H9 (cell line): Measurements from ENCODE around the gene LMCD1. TPM values are rescaled to one million over a fixed set of nuclear protein-coding genes. Genes with fewer than 3 reads are reported as not detected.

Experiments used
- DNase-seq: peaks from one replicate; pipeline ENCODE4 v3.0.0-alpha.2; 2017
- H2AFZ ChIP-seq: one replicate; pipeline ENCODE4 v1.6.1; 2013; ENCODE audit warnings: mild to moderate bottlenecking, low read length, control low read depth, moderate library complexity
- H2AK5ac ChIP-seq: 2 replicates; pipeline ENCODE4 v1.6.1; 2013; ENCODE audit warnings: low read length, control low read depth, mixed read lengths; ENCODE audit not compliant: insufficient read length
- H2BK120ac ChIP-seq: one replicate; pipeline ENCODE4 v1.6.1; 2013; ENCODE audit warnings: low read depth, mild to moderate bottlenecking, low read length, control low read depth, inconsistent platforms; ENCODE audit not compliant: poor library complexity, severe bottlenecking
- H2BK12ac ChIP-seq: 2 replicates; pipeline ENCODE4 v1.6.1; 2013; ENCODE audit warnings: low read length, control low read depth, mixed read lengths, low read depth; ENCODE audit not compliant: insufficient read length
- H2BK15ac ChIP-seq: 2 replicates; pipeline ENCODE4 v1.6.1; 2013; ENCODE audit warnings: low read depth, low read length, control low read depth
- H2BK20ac ChIP-seq: one replicate; pipeline ENCODE4 v1.6.1; 2013; ENCODE audit warnings: low read depth, mild to moderate bottlenecking, low read length, control low read depth, inconsistent platforms; ENCODE audit not compliant: poor library complexity, severe bottlenecking
- H2BK5ac ChIP-seq: 2 replicates; pipeline ENCODE4 v1.6.1; 2013; ENCODE audit warnings: low read length, control low read depth, mixed read lengths; ENCODE audit not compliant: insufficient read length
- H3K14ac ChIP-seq: 2 replicates; pipeline ENCODE4 v1.6.1; 2013; ENCODE audit warnings: low read length, control low read depth; ENCODE audit not compliant: insufficient read depth
- H3K18ac ChIP-seq: 2 replicates; pipeline ENCODE4 v1.6.1; 2013; ENCODE audit warnings: low read depth, mild to moderate bottlenecking, mixed read lengths, low read length, control low read depth; ENCODE audit not compliant: insufficient read length
- H3K23ac ChIP-seq: 2 replicates; pipeline ENCODE4 v1.6.1; 2013; ENCODE audit warnings: low read length, control low read depth, mixed read lengths, low read depth; ENCODE audit not compliant: insufficient read length
- H3K23me2 ChIP-seq: 2 replicates; pipeline ENCODE4 v1.6.1; 2013; ENCODE audit warnings: low read depth, mild to moderate bottlenecking, mixed read lengths, low read length, control low read depth; ENCODE audit not compliant: insufficient read length, poor library complexity, severe bottlenecking
- H3K27ac ChIP-seq: 2 replicates; pipeline ENCODE4 v1.5.1; 2013; ENCODE audit warnings: low read length, control low read depth, mixed read lengths, low read depth; ENCODE audit not compliant: insufficient read length
- H3K27me3 ChIP-seq: 2 replicates; pipeline ENCODE4 v1.6.1; 2013; ENCODE audit warnings: low read length, control low read depth, inconsistent platforms; ENCODE audit not compliant: insufficient read depth
- H3K4ac ChIP-seq: 2 replicates; pipeline ENCODE4 v1.6.1; 2013; ENCODE audit warnings: low read depth, mild to moderate bottlenecking, control low read depth, inconsistent platforms, low read length, moderate library complexity
- H3K4me1 ChIP-seq: 2 replicates; pipeline ENCODE4 v1.6.1; 2013; ENCODE audit warnings: low read length, control low read depth, inconsistent platforms; ENCODE audit not compliant: insufficient read depth
- H3K4me2 ChIP-seq: 2 replicates; pipeline ENCODE4 v1.6.1; 2013; ENCODE audit warnings: low read length, control low read depth, mixed read lengths; ENCODE audit not compliant: insufficient read length, insufficient read depth
- H3K56ac ChIP-seq: 2 replicates; pipeline ENCODE4 v1.6.1; 2013; ENCODE audit warnings: low read depth, mild to moderate bottlenecking, mixed read lengths, low read length, control low read depth; ENCODE audit not compliant: insufficient read length
- H3K79me1 ChIP-seq: 2 replicates; pipeline ENCODE4 v1.6.1; 2013; ENCODE audit warnings: low read depth, mild to moderate bottlenecking, moderate library complexity, low read length, control low read depth, inconsistent platforms; ENCODE audit not compliant: insufficient read depth, poor library complexity, severe bottlenecking
- H3K79me2 ChIP-seq: 2 replicates; pipeline ENCODE4 v1.6.1; 2013; ENCODE audit warnings: low read length, control low read depth, inconsistent platforms; ENCODE audit not compliant: insufficient read depth
- H3K9ac ChIP-seq: 2 replicates; pipeline ENCODE4 v1.6.1; 2013; ENCODE audit warnings: low read length, control low read depth, mixed read lengths; ENCODE audit not compliant: insufficient read length; ENCODE audit errors: extremely low read depth
- H3K9me3 ChIP-seq: one replicate; pipeline ENCODE4 v1.6.1; 2013; ENCODE audit warnings: low read depth, low read length, inconsistent platforms; ENCODE audit not compliant: control insufficient read depth
- H3T11ph ChIP-seq: one replicate; pipeline ENCODE4 v1.6.1; 2013; ENCODE audit warnings: mild to moderate bottlenecking, low read length, control low read depth, inconsistent platforms
- H4K20me1 ChIP-seq: one replicate; pipeline ENCODE4 v1.6.1; 2013; ENCODE audit not compliant: control insufficient read depth, insufficient read length, insufficient read depth
- H4K5ac ChIP-seq: 2 replicates; pipeline ENCODE4 v1.6.1; 2013; ENCODE audit warnings: low read depth, mild to moderate bottlenecking, mixed read lengths, low read length, control low read depth; ENCODE audit not compliant: insufficient read length
- H4K8ac ChIP-seq: replicated peaks from 2 replicates; pipeline ENCODE4 v1.6.1; 2013; ENCODE audit warnings: low read length, control low read depth, mixed read lengths, low read depth; ENCODE audit not compliant: insufficient read length
- H4K91ac ChIP-seq: 2 replicates; pipeline ENCODE4 v1.6.1; 2013; ENCODE audit warnings: low read depth, mild to moderate bottlenecking, moderate library complexity, mixed read lengths, low read length, control low read depth; ENCODE audit not compliant: insufficient read length
- H3K27ac Mint-ChIP-seq, 3 experiments: 2 replicates in 2 of 3; 3 replicates in 1 of 3; pipeline ENCODE4 v1.8.0; 2020 to 2021; ENCODE audit warnings: mixed read lengths in 3 of 3, mild to moderate bottlenecking in 1 of 3, moderate library complexity in 1 of 3
- H3K27me3 Mint-ChIP-seq: 2 replicates; pipeline ENCODE4 v1.8.0; 2021; ENCODE audit warnings: low read depth, mild to moderate bottlenecking, moderate library complexity, mixed read lengths
- H3K36me3 Mint-ChIP-seq, 3 experiments: 2 replicates in 2 of 3; 3 replicates in 1 of 3; pipeline ENCODE4 v1.8.0; 2020 to 2021; ENCODE audit warnings: low read depth in 3 of 3, mixed read lengths in 3 of 3; ENCODE audit not compliant: insufficient read depth in 1 of 3
- H3K4me1 Mint-ChIP-seq, 2 experiments: 2 replicates each; pipeline ENCODE4 v1.8.0; 2020; ENCODE audit warnings: mixed read lengths in 2 of 2
- H3K4me3 Mint-ChIP-seq, 2 experiments: 2 replicates in 1 of 2; 3 replicates in 1 of 2; pipeline ENCODE4 v1.8.0; 2020 to 2021; ENCODE audit warnings: mild to moderate bottlenecking in 2 of 2, mixed read lengths in 2 of 2, moderate library complexity in 1 of 2
- H3K9me3 Mint-ChIP-seq, 2 experiments: 2 replicates in 1 of 2; 3 replicates in 1 of 2; pipeline ENCODE4 v1.8.0; 2020; ENCODE audit warnings: mild to moderate bottlenecking in 2 of 2, mixed read lengths in 2 of 2, moderate library complexity in 1 of 2
- CTCF ChIP-seq: fragments of 200-600 bp; sonication (generic); conservative IDR thresholded peaks from 3 replicates; pipeline ENCODE4 v1.8.0; 2021; ENCODE audit warnings: antibody characterized with exemption, mild to moderate bottlenecking
- WGBS: extraction: QIAGEN DNeasy Blood & Tissue Kit; methylation state at CpG from one replicate; pipeline ENCODE4 v1.1.7; 2013; ENCODE audit warnings: missing lambda C conversion rate, low lambda C conversion rate, mixed read lengths; ENCODE audit not compliant: insufficient read length; ENCODE audit errors: extremely low coverage; 5-methylcytosine and 5-hydroxymethylcytosine counted together
- total RNA-seq: library from RNA; stranded (reverse); gene quantifications from 2 replicates; pipeline ENCODE4 v1.2.1, GENCODE V29; 2021

The LMCD1 gene
- total RNA-seq, 1 experiment from 2014 or later, result 19.2 TPM

GRCh38 chr3:8550611-8551010 lies 49.0 kb downstream of the LMCD1 start:
- Histone ChIP-seq H3K23me2 (no peaks in the 10 kb centered on the region), H3K4ac (no peak overlapping the region), H3T11ph (no peak overlapping the region), H3K27ac (no peak overlapping the region), H2AK5ac (no peak overlapping the region), H3K4me1 (no peaks in the 10 kb centered on the region; the same call in 1 of the 2 replicates), H3K23ac (no peak overlapping the region), H2BK5ac (no peak overlapping the region), H2BK12ac (no peak overlapping the region), H3K79me1 (no peaks in the 10 kb centered on the region), H3K9ac (no peak overlapping the region), H2AFZ (no peak overlapping the region), H3K18ac (no peak overlapping the region), H3K79me2 (no peaks in the 10 kb centered on the region), H3K14ac (no peak overlapping the region), H3K9me3 (no peaks in the 10 kb centered on the region), H3K27me3 (no peaks in the 10 kb centered on the region), H2BK120ac (no peak overlapping the region), H2BK20ac (no peak overlapping the region), H3K56ac (no peak overlapping the region), H3K4me2 (no peak overlapping the region), H2BK15ac (no peak overlapping the region), H4K8ac (no peak overlapping the region), H4K20me1 (no peaks in the 10 kb centered on the region), H4K5ac (no peak overlapping the region), H4K91ac (no peak overlapping the region)
- Mint-ChIP-seq H3K4me1 (peaks cover 12 to 26% of the 10 kb centered on the region in 2 experiments), H3K9me3 (no peaks in the 10 kb centered on the region), H3K27me3 (no peaks in the 10 kb centered on the region), H3K36me3 (peaks cover 0 to 20% (median 14%) of the 10 kb centered on the region in 3 experiments; a peak in 3 of 7 replicates), H3K4me3 (no peak overlapping the region), H3K27ac (no peak overlapping the region)
- TF ChIP-seq CTCF, result no peak
- WGBS, result no CpG with 5 or more reads among the region's 6 CpGs
- no peak for DNase-seq
